HCT116 (cell line): Measurements from ENCODE around the gene ZRANB1. TPM values are rescaled to one million over a fixed set of nuclear protein-coding genes. Genes with fewer than 3 reads are reported as not detected.

ENCODE experiments used
- ATAC-seq: fragments of 200-7000 bp; cut with Tn5 transposase; 2 replicates; pipeline ENCODE4 v1.9.1; 2020; ENCODE audit warnings: mild to moderate bottlenecking, moderate library complexity
- BruUV-seq: library from RNA; stranded (reverse); fragments of 400-500 nt; replicated peaks from 2 replicates; lab custom pipeline; 2021; lab: Mats Ljungman, UMichigan
- CTCF ChIA-PET: fragments of 300-600 bp; sonication (Branson Sonifier 250); formaldehyde crosslinking; loops from one replicate; lab custom pipeline; 2021; ENCODE audit warnings: antibody characterized with exemption; lab: Charles Lee
- POLR2A ChIA-PET: fragments of 300-600, 350-600 bp; sonication (Branson Sonifier 250); formaldehyde crosslinking; loops from one replicate; lab custom pipeline; 2021; ENCODE audit warnings: antibody characterized with exemption; lab: Charles Lee
- RAD21 ChIA-PET, 2 experiments: fragments of 300-600 bp; sonication (Branson Sonifier 250); formaldehyde crosslinking; loops; one replicate each; lab custom pipeline; 2023; ENCODE audit warnings: low total read pairs in 2 of 2; ENCODE audit not compliant: uncharacterized antibody in 2 of 2, unreplicated experiment in 2 of 2, low non-redundant PET in 1 of 2; lab: Charles Lee
- DNase-seq: peaks from one replicate; pipeline ENCODE4 v3.0.0-alpha.2; 2010; ENCODE audit warnings: low read depth, low spot score
- H2AFZ ChIP-seq: fragments of 200-600 bp; shearing (Covaris generic), sonication (generic); 2 replicates; pipeline ENCODE4 v1.6.1; 2017; ENCODE audit warnings: low read depth, mixed run types, mixed read lengths, antibody characterized with exemption, low read length; ENCODE audit not compliant: poor library complexity, severe bottlenecking
- H3K27ac ChIP-seq: 2 replicates; pipeline ENCODE4 v1.5.1; 2012; ENCODE audit warnings: low read depth, low read length
- H3K27me3 ChIP-seq: fragments of 200-600 bp; sonication (generic); 2 replicates; pipeline ENCODE4 v1.6.1; 2016; ENCODE audit warnings: mixed run types, low read length, mixed read lengths; ENCODE audit not compliant: insufficient read depth
- H3K36me3 ChIP-seq, 2 experiments: fragments of 200-500 bp in 1 of 2; fragments of 200-600 bp in 1 of 2; sonication (Bioruptor generic) in 1 of 2; sonication (generic) in 1 of 2; 2 replicates each; pipeline versions ENCODE4 v1.5.1 to v1.6.1; 2014 to 2016; ENCODE audit warnings: low read length in 2 of 2, inconsistent platforms in 1 of 2, mixed read lengths in 1 of 2, mixed run types in 1 of 2; ENCODE audit not compliant: insufficient read depth in 2 of 2, control insufficient read depth in 1 of 2
- H3K4me1 ChIP-seq, 2 experiments: fragments of 200-600 bp in 1 of 2; sonication (generic) in 1 of 2; 2 replicates each; pipeline versions ENCODE4 v1.5.1 to v1.6.1; 2012 to 2017; ENCODE audit warnings: low read length in 2 of 2, inconsistent platforms in 1 of 2, mild to moderate bottlenecking in 1 of 2, mixed read lengths in 1 of 2, mixed run types in 1 of 2, moderate library complexity in 1 of 2; ENCODE audit not compliant: insufficient read depth in 2 of 2, control insufficient read depth in 1 of 2
- H3K4me2 ChIP-seq: fragments of 200-600 bp; sonication (generic); 2 replicates; pipeline ENCODE4 v1.6.1; 2017; ENCODE audit warnings: mixed run types, low read length, mixed read lengths
- H3K4me3 ChIP-seq, 2 experiments: fragments of 200-600 bp in 1 of 2; sonication (generic) in 1 of 2; replicated peaks in 1 of 2; 2 replicates each; pipeline ENCODE4 v1.5.1; 2011 to 2016; ENCODE audit warnings: low read length in 2 of 2, control low read depth in 1 of 2, low read depth in 1 of 2, mild to moderate bottlenecking in 1 of 2, mixed read lengths in 1 of 2, mixed run types in 1 of 2
- H3K79me2 ChIP-seq: fragments of 200-600 bp; sonication (generic); 2 replicates; pipeline ENCODE4 v1.6.1; 2017; ENCODE audit warnings: mild to moderate bottlenecking, mixed run types, low read length, moderate library complexity, mixed read lengths; ENCODE audit not compliant: insufficient read depth
- H3K9ac ChIP-seq: fragments of 200-600 bp; sonication (generic); 2 replicates; pipeline ENCODE4 v1.6.1; 2016; ENCODE audit warnings: low read length, mixed read lengths
- H3K9me2 ChIP-seq: fragments of 200-600 bp; sonication (generic), shearing (Covaris generic); 2 replicates; pipeline ENCODE4 v1.6.1; 2017; ENCODE audit warnings: mixed run types, mild to moderate bottlenecking, moderate library complexity; ENCODE audit not compliant: insufficient read depth
- H3K9me3 ChIP-seq, 2 experiments: fragments of 200-500 bp in 1 of 2; fragments of 200-600 bp in 1 of 2; sonication (Bioruptor generic) in 1 of 2; sonication (generic) in 1 of 2; 2 replicates each; pipeline ENCODE4 v1.6.1; 2014 to 2017; ENCODE audit warnings: low read length in 2 of 2, mixed read lengths in 2 of 2, inconsistent platforms in 1 of 2, low read depth in 1 of 2, mild to moderate bottlenecking in 1 of 2, mixed run types in 1 of 2, moderate library complexity in 1 of 2; ENCODE audit not compliant: control insufficient read depth in 1 of 2, insufficient read depth in 1 of 2
- H4K20me1 ChIP-seq: fragments of 200-600 bp; sonication (generic), shearing (Covaris generic); 2 replicates; pipeline ENCODE4 v1.6.1; 2017; ENCODE audit warnings: mixed run types, mild to moderate bottlenecking, moderate library complexity; ENCODE audit not compliant: insufficient read depth
- ATF3 ChIP-seq: IDR thresholded peaks from 2 replicates; pipeline ENCODE4 v1.6.1; 2012
- CBX3 ChIP-seq: IDR thresholded peaks from 2 replicates; pipeline ENCODE4 v1.6.1; 2012; ENCODE audit warnings: low read depth
- CEBPB ChIP-seq: IDR thresholded peaks from 2 replicates; pipeline ENCODE4 v1.6.1; 2012; ENCODE audit warnings: low read depth
- EZH2phosphoT487 ChIP-seq: fragments of 200-600 bp; IDR thresholded peaks from 2 replicates; pipeline ENCODE4 v1.6.1; 2018; ENCODE audit warnings: antibody characterized with exemption, borderline replicate concordance
- JUND ChIP-seq: IDR thresholded peaks from 2 replicates; pipeline ENCODE4 v1.6.1; 2012
- MAX ChIP-seq: IDR thresholded peaks from 2 replicates; pipeline ENCODE4 v1.6.1; 2012
- POLR2A ChIP-seq: IDR thresholded peaks from 2 replicates; pipeline ENCODE4 v1.7.0; 2011; ENCODE audit warnings: borderline replicate concordance; ENCODE audit not compliant: insufficient read depth, insufficient read length; ENCODE audit errors: extremely low read depth
- POLR2AphosphoS5 ChIP-seq: IDR thresholded peaks from 2 replicates; pipeline ENCODE4 v1.6.1; 2011; ENCODE audit warnings: mild to moderate bottlenecking, low read depth, low read length, moderate library complexity
- REST ChIP-seq: IDR thresholded peaks from 2 replicates; pipeline ENCODE4 v1.6.1; 2012; ENCODE audit warnings: low read depth
- SP1 ChIP-seq: IDR thresholded peaks from 2 replicates; pipeline ENCODE4 v1.6.1; 2012; ENCODE audit warnings: low read depth
- SRF ChIP-seq: IDR thresholded peaks from 2 replicates; pipeline ENCODE4 v1.6.1; 2012; ENCODE audit warnings: low read depth
- TCF7L2 ChIP-seq: IDR thresholded peaks from 2 replicates; pipeline ENCODE4 v1.7.0; 2011; ENCODE audit warnings: borderline replicate concordance, inconsistent platforms; ENCODE audit not compliant: insufficient read depth, insufficient read length; ENCODE audit errors: extremely low read depth
- ZNF274 ChIP-seq: fragments of 200-500 bp; sonication (Bioruptor generic); IDR thresholded peaks from 2 replicates; pipeline ENCODE4 v1.6.1; 2014; ENCODE audit warnings: mild to moderate bottlenecking, low read depth, low read length, inconsistent platforms
- intact Hi-C: fragments of 100-400 bp; cut with micrococcal nuclease; formaldehyde crosslinking; loops from 2 replicates; pipeline ENCODE4 v1.10.0; 2022
- total RNA-seq: library from RNA; stranded (reverse); gene quantifications from one replicate; pipeline ENCODE4 v1.2.1, GENCODE V29; 2021; ENCODE audit not compliant: unreplicated experiment

Gene ZRANB1
- total RNA-seq, 1 experiment from 2014 or later: 23.9 TPM

GRCh38 chr10:125014836-125015355 lies 73.0 kb downstream of the ZRANB1 start:
- ATAC-seq: no peak
- Histone ChIP-seq H3K4me2 (no peak overlapping the region), H3K9me2 (no peaks in the 10 kb centered on the region), H3K79me2 (peaks cover 80% of the 10 kb centered on the region), H3K27ac (no peak overlapping the region), H4K20me1 (peaks cover 3% of the 10 kb centered on the region; the same call in 1 of the 2 replicates), H3K9ac (no peak overlapping the region)
- ChIA-PET RAD21 (no interaction called here), CTCF (interaction anchor here (1.6 kb wide), 1 partner anchor 33 kb away, joined by 3 read pairs; no protein-coding TSS in a partner anchor)
- no peak for DNase-seq
- BruUV-seq: no TSS peak
- TF ChIP-seq EZH2phosphoT487 (no peak), JUND (no peak), CBX3 (no peak), SP1 (no peak), MAX (no peak), ZNF274 (no peak), ATF3 (no peak), REST (no peak), SRF (no peak), CEBPB (no peak), POLR2A (no peak), POLR2AphosphoS5 (no peak), TCF7L2 (no peak)
- TF ChIP-seq, all 23 proteins: peak for 0
- Histone ChIP-seq H3K36me3 (no peaks in the 10 kb centered on the region), H3K4me1 (0 out of 4 replicates have a peak, but pooled peaks cover 0 to 4% of the 10 kb centered on the region in 2 experiments), H3K27me3 (no peaks in the 10 kb centered on the region), H3K4me3 (no peak overlapping the region), H3K9me3 (no peaks in the 10 kb centered on the region), H2AFZ (no peak overlapping the region)
- POLR2A ChIA-PET: no interaction called here
- intact Hi-C loops: no loop called here
